OCI-LY7 (cell line): ENCODE results near the gene JADE3.

Source experiments
- CTCF ChIP-seq: fragments of 200-600 bp; sonication (generic); conservative IDR thresholded peaks from 2 replicates; pipeline ENCODE4 v1.5.1; 2014; ENCODE audit warnings: mild to moderate bottlenecking, antibody characterized with exemption, low read length, moderate library complexity, mixed read lengths
- EZH2phosphoT487 ChIP-seq: fragments of 200-600 bp; sonication (generic); IDR thresholded peaks from 2 replicates; pipeline ENCODE4 v1.6.1; 2018; ENCODE audit warnings: low read depth, borderline replicate concordance, mild to moderate bottlenecking, mixed run types, antibody characterized with exemption, low read length, moderate library complexity, mixed read lengths

- no peak for TF ChIP-seq EZH2phosphoT487
- no peak for TF ChIP-seq CTCF
Measured at GRCh38 chrX:46929439-46930261, 17.4 kb downstream of the JADE3 start.
